LNCaP clone FGC (cell line): ENCODE data around the gene HLTF.

Experiments
- DNase-seq: peaks from one replicate; pipeline ENCODE4 v3.0.0-alpha.2; 2011; ENCODE audit warnings: low read depth
- H3K4me3 ChIP-seq: 2 replicates; pipeline ENCODE4 v1.5.1; 2011; ENCODE audit warnings: mild to moderate bottlenecking, low read depth, low read length, control low read depth
- TF ChIP-seq, protein P1 (sequence below): IDR thresholded peaks from 2 replicates; pipeline ENCODE4 v1.5.1; 2012; ENCODE audit warnings: mild to moderate bottlenecking; ENCODE audit not compliant: control insufficient read depth, insufficient read depth; ENCODE audit errors: extremely low read depth

The HLTF gene

GRCh38 chr3:149086232-149086988, at the start of gene HLTF:
TSS of gene HLTF (minus strand) at chr3:149086533. CDS start at chr3:149086336, 197 bp downstream.
- peak; percentile 98 for DNase-seq
- peak within 1 kb of the TSS; percentile 79 for H3K4me3 ChIP-seq
- TF ChIP-seq, protein P1, sequence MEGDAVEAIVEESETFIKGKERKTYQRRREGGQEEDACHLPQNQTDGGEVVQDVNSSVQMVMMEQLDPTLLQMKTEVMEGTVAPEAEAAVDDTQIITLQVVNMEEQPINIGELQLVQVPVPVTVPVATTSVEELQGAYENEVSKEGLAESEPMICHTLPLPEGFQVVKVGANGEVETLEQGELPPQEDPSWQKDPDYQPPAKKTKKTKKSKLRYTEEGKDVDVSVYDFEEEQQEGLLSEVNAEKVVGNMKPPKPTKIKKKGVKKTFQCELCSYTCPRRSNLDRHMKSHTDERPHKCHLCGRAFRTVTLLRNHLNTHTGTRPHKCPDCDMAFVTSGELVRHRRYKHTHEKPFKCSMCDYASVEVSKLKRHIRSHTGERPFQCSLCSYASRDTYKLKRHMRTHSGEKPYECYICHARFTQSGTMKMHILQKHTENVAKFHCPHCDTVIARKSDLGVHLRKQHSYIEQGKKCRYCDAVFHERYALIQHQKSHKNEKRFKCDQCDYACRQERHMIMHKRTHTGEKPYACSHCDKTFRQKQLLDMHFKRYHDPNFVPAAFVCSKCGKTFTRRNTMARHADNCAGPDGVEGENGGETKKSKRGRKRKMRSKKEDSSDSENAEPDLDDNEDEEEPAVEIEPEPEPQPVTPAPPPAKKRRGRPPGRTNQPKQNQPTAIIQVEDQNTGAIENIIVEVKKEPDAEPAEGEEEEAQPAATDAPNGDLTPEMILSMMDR, result no peak

DNA sequence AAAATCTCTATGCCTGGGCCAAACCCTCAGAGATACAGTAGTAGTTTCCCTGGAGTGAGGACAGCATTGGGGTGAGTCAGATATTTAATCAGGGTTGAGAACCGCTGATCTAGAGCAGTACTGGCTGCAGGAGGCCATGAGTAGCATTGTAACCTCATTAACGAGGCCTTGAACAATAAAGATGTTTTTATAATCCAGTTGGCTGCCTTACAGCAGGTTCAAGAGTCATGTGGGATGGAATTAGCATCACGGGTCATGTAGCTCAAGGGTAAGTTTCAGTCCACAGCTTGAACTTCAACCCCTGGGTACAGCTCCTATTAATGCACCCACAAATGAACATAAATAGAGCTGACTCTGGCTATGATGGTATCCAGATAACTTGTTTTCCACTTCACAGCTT, 48.2 kb upstream of the HLTF start:
- TF ChIP-seq, protein P1, result no peak
- DNase-seq, result peak; percentile 40
- H3K4me3 ChIP-seq, result no peak overlapping the region

GRCh38 chr3:149131589-149131988, 45.3 kb upstream of the HLTF start:
- H3K4me3 ChIP-seq, result no peak overlapping the region
- DNase-seq, result no peak
- TF ChIP-seq, protein P1, result no peak

DNA sequence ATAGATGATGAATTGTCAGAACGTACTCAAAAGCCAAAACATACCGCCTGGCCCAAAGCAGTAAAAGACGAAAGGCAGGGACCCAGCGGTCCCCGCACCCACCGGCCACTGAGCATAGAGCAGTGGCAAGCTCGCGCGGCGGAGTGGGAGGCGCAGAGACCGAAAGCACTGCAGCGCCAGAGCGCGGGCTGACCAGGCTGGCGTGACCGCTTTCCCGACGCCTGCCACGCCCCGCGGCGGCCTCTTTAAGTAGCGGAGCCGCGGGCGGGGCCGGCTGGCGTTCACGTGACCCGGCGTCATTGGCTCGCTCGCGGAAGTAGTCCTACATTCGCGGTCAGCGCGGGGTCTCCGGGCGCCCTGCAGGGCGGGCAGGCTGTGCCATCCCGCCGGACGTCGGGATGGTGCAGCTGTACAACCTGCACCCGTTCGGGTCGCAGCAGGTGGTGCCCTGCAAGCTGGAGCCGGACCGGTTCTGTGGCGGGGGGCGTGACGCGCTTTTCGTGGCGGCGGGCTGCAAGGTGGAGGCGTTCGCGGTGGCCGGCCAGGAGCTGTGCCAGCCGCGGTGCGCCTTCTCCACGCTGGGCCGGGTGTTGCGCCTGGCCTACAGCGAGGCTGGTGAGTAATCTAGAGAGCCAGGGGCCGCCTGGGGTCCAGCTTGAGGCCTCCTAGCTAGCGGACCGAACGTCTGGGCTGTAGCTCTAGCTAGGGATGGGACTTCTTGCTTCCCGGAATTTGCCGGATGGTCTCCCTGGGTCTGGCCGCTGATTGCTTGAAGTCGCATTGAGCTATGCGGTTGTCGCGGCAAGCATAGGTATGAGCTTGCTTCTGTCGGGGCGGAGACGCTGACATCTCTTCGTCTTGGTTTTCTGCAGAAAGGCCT, 43.2 kb upstream of the HLTF start, which contains the start of gene HPS3:
TSS of gene HPS3 (plus strand) at position 313 of the 880 bp plus-strand sequence. CDS start at position 399, 86 bp downstream.
- H3K4me3 ChIP-seq, result peak within 1 kb of the TSS; percentile 72
- peak; percentile 62 for DNase-seq
- TF ChIP-seq, protein P1, result no peak

GRCh38 chr3:149128821-149129220, 42.5 kb upstream of the HLTF start:
- TF ChIP-seq, protein P1, result no peak
- no peak for DNase-seq
- H3K4me3 ChIP-seq, result peak overlapping the region; percentile 72

DNA sequence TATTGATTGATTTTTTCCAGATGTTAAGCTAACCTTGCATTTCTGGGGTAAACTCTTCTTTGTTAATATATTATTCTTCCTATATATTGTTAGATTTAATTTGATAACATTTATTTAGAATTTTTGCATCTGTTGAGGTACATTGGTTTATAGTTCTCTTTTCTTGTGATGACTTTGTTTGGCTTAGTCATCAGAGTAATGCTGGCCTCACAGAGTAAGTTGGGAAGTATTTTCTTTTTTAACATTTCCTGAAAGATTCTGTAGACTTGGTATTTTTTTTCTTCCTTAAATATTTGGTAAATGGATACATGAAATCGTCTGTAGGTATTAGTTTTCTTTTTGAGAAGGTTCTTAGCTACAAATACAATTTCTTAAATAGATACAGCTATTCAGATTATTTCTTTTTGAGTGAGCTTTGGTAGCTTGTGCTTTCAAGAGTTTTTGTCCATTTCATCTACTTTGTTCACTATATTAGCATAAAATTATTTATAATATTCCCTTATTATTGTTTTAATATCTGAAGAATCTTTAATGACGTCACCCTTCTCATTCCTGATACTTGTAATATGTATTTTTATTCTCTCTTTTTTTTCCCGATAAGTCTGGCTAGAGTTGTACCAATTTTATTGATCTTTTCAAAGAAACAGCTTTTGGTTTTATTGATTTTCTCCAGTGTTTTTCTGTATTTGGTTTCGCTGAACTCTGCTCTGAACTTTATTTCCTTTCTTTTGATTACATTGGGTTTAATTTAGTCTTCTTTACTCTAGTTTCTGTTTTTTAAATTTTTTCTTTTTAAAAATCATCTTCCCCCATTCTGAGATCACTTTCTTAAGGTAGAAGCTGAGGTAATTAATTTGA, 36.6 kb upstream of the HLTF start:
- DNase-seq, result no peak
- H3K4me3 ChIP-seq, result no peak overlapping the region
- TF ChIP-seq, protein P1, result no peak
